COR-L47 (cell line): ENCODE measurements around the gene D2HGDH.

Experiments used
- DNase-seq: peaks from one replicate; lab custom pipeline; 2025; lab: John Stamatoyannopoulos, UW

Gene D2HGDH

DNA sequence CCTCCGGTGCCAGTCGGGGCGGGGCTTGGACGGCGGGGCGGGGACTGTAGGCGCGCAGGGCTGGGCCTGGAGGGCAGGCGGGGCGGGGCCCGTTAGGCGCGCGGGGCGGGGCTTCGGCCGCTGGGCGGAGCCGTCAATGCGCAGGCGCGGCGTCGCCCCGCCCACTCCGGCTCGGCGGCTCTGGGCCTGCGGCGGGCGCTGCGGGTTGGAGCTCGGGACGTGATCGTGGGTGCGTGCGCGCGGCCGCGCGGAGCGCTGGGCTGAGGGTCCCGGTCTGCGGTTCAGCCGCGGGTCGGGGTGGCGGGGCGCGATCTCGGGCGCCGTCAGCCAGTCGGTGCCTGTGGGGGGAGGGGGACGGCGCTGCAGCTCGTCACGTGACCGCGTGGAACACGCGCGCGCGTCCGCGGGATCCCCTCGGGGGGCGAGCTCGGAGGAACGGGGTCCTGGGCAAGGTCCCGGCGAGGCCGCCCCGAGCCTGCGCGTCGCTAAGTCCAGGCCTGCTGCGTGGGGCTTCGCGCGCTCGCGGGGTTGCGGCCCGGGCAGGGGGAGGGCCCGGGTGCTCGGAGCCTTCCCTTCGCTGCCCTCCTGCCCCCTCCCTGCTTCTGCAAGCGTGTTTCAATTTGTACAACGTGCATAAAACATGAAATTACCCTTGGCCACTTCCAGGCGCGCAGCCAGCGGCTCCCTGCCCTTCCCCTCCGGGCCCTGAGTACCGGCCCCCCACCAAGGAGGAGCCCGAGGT lies at the start of gene D2HGDH:
Gene D2HGDH, plus strand, starts transcription at position 164 of the 742 bp plus-strand sequence. CDS start 595 bp downstream, outside the sequence.
- peak; percentile 66 for DNase-seq

DNA sequence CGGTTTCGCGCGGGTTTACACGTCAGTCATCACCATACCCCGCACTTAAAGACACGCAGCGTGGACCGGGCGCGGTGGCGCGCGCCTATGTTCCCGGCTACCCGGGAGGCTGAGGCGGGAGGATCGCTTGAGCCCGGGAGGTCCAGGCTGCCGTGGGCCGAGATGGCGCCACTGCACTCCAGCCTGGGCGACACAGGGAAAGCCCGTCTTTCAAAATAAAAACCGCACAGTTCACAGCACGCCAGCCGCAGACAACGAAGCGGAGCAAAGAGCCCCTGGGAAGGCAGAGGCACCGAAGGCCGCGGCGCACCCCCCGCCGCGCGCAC lies 48.1 kb upstream of the D2HGDH start:
- DNase-seq: no peak

DNA sequence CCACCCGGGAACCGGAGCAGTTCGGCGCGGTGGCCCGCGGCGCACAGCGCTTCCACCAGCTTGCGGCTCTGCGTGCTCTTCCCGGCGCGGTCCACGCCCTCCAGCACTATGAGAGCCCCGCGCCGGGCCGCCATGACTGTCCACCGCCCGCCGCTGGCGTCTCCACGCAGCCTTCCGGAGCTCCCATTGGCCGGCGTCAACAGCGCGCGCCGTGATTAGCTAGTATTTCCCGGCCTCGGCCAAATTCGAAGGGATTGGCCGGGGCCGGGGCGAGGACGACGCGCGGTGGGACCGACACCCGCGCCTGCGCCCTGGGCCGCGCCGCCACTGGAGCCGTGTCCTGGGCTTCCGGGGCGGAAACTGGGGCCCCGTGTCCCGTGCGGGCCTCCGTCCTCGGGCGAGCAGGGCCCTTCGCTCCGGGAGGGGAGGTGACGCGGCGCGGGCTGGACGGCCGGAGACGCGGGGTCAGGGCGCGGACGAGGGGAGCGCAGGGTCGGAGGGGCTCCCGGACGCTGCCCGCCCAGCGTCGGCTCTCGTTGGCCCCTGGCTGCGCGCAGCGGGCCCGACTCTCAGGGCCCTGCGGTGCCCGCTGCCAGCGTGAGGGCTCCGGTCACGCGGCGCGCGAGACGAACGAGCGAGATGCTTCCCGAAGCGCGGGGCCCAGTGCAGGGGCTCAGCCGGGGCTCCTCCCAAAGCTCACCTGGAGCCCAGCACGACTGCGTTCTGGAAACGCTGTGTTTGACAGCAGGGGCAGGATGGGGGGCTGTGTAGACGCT lies 47.6 kb upstream of the D2HGDH start, which contains the start of gene DTYMK:
Gene DTYMK, minus strand, starts transcription at position 166 of the 776 bp plus-strand sequence. Its CDS starts 32 bp downstream, at position 134.
- peak; percentile 83 for DNase-seq

- no peak for DNase-seq
These were observed 45.1 kb upstream of the D2HGDH start for GRCh38 chr2:241689306-241689705.

DNA sequence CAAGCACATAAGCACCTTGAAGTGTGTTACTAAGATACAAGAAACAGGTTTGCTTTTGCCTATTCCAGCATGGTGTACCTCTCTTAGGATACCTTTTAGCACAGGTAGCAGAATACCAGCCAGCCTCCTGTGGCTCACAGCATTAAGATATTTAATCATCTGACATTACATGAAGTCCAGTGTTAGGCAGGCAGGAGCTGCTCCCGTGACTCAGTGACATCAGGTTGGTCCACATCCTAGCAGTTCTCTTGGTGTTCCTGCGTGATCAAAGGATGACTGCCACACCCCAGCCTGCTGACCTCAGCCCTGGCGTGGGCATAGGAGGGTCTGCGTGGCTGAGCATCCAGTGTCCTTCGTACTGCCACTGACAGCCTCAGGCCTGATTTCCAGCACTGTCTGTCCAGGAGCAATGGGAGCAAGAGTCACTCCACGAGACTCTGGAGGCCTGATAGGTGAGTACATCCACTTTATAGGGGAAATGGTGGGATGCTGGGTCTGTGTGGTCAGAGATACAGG lies 44.2 kb upstream of the D2HGDH start:
- DNase-seq: no peak

DNA sequence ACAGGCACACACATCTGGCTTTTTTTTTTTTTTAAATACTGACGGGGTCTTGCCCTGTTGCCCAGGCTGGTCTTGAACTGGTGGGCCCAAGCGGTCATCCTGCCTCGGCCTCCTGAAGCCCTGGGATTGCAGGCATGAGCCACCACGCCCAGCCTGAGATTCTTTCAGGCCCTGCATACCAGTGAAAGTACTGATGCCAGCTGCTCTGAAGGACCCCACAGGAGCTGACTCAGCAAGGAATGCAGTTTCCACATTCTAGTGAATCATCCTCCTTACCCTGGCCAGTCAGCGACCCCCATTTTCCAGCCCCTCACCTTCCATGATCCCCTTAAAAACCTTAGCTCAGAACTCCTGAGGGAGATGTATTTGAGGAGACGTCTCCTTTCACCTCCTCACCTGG lies 42.0 kb upstream of the D2HGDH start:
- no peak for DNase-seq

DNA sequence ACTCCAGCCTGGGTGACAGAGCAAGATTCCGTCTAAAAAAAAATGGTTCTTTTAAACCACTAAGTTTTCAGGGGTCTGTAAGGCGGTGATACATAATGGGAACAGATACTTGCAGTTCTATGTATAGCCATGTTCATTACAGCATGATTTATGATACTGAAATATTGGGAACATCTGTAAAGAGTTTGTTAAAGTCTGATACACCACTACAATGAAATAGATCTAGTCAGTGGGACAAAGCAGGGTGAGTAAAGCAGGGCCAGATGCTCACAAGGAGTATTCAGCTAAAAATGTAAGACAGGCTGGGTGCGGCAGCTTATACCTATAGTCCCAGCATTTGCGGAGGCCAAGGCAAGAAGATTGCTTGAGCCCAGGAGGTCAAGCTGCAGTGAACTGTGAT lies 38.8 kb upstream of the D2HGDH start:
- DNase-seq: no peak

DNA sequence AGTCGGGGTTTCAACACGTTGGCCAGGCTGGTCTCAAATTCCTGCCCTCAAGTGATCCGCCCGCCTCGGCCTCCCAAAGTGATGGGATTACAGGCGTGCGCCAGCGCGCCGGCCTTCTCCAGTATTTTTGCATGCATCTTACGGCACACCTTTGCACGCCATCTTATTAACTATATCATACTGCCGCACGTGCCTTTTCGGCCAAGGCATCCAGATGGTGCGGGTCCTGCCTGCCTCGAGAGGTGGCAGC lies 33.4 kb upstream of the D2HGDH start:
- no peak for DNase-seq

- DNase-seq: peak; percentile 89
These were observed 32.9 kb upstream of the D2HGDH start, which contains the start of gene ING5 for GRCh38 chr2:241701399-241702154. ING5 (plus strand) TSS chr2:241702039; CDS start chr2:241702066, 27 bp downstream.

DNA sequence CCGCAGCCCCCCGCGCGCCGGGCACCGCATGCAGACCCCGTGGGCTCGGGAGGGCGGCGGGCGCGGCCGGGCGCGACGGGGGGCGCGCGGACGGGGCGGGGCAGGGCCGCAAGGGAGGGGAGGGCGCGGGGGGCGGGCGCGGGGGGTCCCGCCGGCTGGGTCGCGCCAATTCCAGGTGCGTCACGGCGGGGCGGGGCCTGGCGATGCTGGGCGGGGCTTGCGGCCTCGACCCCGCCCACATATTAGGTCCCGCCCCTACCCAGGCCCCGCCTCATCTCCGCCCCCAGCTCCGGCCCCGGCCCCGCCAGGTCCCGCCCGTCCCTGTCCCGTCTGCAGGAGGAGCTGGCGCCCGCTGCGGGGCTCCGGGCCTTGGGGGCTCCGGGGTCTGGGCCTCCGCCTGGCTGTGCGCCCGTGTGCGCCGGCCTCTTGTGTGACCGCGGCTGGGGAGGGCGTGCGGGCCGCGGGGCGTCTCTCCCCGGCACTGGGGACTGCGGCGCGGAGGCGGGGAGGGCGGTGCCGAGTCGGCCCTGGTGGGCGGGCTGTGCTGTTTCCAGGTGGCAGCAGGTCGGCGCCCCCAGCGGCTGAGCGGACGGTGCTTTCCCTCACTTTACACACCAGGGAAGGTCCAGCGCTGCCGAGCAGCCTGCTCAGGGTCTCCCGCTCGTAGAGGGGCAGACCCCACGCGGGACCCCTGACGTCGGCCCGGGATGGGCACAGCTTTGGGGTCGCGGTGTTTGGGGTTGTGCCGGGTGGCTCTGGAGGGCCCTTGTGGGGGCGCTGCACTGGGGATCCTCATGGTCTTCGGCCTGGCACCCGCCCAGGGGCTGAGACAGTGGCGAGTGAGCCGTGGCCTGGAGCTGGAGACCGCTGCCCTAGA lies 32.0 kb upstream of the D2HGDH start:
- peak; percentile 74 for DNase-seq

DNA sequence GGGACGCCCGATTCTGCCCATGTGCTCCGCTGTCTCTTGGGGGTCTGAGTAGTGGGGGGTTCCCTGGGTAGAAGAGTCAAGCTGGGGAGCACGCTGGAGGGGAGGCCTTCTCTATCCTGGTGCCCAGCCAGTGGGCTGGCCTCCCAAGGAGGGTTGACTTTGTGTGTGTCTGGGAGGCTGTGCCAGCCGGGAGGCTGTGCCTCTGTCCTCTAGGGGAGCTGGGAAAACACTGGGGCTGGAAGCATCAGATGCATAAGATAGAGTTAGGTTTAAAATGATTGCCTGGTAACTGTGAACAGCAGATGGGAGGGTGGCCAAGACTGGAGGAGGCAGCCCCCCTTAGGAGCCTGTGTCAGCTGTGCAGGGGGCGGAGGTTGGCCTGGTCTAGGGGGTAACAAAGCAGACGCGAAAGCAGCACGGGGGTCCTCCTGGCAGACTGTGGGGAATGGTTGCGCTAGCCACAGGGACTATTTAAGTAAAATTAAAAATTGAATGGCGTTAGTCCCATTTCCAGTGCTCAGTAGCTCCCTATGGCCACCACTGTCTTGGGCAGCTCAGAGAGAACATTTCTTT lies 31.3 kb upstream of the D2HGDH start:
- DNase-seq: no peak

- DNase-seq: no peak
These were observed 27.9 kb upstream of the D2HGDH start for GRCh38 chr2:241706537-241706936.

DNA sequence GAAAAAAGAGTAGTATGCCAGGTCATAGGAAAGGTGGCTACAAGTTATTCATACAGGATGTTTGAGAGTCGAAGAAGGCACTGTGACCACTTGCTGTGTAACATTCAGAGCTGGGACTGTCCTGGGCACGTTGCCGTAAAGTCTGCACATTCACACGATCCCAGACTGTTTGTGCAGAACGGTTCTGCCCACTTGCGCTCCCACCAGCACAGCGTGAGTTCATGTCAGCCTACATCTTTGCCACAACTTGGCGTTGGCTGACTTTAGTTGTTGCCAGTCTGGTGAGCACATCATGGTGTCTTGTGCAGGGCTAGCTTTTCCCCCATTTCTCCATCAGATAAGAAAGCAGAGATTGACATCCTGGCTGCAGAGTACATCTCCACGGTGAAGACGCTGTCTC lies 25.6 kb upstream of the D2HGDH start:
- DNase-seq: no peak

DNA sequence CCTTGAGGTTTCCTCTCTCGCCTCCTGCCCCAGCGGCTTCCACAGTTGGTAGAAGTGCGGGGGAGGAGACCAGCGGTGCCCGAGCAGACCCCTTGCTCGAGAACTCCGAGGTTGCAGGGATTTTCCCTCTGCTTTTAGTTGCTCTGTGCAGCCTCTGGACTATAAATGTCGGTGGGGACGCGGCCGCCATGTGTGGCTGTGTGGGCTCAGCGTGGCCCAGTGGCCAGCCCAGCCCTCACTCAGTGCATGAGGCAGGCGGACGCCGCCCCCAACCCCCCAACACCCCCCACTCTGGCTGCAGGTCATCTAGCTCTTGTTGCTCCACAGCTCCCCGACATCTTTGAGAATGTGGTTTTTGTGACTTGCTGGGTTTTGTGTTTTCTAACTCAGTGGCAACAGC lies 15.3 kb upstream of the D2HGDH start:
- no peak for DNase-seq

- no peak for DNase-seq
These were observed 14.3 kb upstream of the D2HGDH start for GRCh38 chr2:241720099-241720498.

DNA sequence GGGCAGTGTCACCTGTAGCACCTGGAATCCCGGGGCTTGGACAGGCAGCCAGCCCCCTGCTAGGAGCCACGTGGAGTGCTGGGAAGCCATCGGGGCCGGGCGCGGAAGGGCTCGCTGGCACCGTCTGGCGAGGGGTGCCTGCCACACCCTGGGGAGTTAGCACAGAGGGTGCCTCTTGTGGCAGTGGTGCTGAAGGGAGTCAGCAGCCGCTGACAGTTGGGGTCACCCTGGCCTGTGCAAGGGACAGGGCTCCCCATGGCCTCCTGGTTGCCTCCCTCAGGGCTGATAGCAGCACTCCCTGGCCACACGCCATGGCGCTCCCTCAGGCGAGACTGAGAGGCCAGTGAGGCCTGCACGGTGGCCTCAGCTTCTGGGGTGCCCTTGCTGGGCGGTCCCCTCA lies 13.9 kb upstream of the D2HGDH start:
- no peak for DNase-seq

- DNase-seq: no peak
These were observed 12.6 kb upstream of the D2HGDH start for GRCh38 chr2:241721852-241722251.

DNA sequence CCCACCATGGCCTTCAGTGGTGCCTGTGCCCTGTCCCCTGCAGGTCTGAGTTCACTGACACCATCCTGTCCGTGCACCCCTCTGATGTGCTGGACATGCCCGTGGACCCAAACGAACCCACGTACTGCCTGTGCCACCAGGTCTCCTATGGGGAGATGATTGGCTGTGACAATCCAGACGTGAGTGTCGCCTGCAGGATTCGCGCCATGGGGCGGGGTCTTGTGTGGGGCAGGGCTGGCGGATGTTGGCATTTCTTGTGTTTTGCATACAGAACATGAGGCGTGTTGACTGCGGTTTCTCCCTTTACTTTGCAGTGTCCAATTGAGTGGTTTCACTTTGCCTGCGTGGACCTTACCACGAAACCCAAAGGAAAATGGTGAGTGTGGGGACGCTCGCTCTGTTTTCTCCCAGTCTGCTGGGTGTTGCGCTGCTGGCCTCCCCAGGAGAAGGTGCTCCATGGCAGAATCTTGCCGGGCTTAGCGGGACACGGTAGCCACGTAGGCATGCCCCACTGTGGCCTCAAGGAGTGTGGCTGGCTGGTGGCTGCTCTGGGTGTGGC lies 11.5 kb upstream of the D2HGDH start:
- DNase-seq: no peak

- no peak for DNase-seq
These were observed 10.0 kb upstream of the D2HGDH start for GRCh38 chr2:241724259-241724974.
